Upper lobe of left lung (tissue), 6 donors: ENCODE results near the gene AGAP1. TPM values are rescaled to one million over a fixed set of nuclear protein-coding genes. Genes with fewer than 3 reads are reported as not detected.

Experiments
- ATAC-seq, 2 donors: fragments of 200-7000 bp; cut with Tn5 transposase; one replicate each; pipeline ENCODE4 v1.9.1; 2022; ENCODE audit warnings: mild to moderate bottlenecking in 2 of 2, moderate library complexity in 2 of 2; ENCODE audit not compliant: low FRiP score in 2 of 2
- DNase-seq, 2 donors: peaks; one replicate each; pipeline ENCODE4 v3.0.0-alpha.2; 2019 to 2020
- H3K27ac ChIP-seq, 4 donors: fragments of 200-600 bp; sonication (generic); one replicate each; pipeline ENCODE4 v1.5.1; 2016 to 2019
- H3K27me3 ChIP-seq, 4 donors: fragments of 200-600 bp; sonication (generic); one replicate each; pipeline ENCODE4 v1.5.1; 2017 to 2019
- H3K36me3 ChIP-seq, 4 donors: fragments of 200-600 bp; sonication (generic); one replicate each; pipeline ENCODE4 v1.5.1; 2016 to 2019
- H3K4me1 ChIP-seq, 4 donors: fragments of 200-600 bp; sonication (generic); one replicate each; pipeline ENCODE4 v1.5.1; 2018 to 2019
- H3K4me3 ChIP-seq, 4 donors: fragments of 200-600 bp; sonication (generic); one replicate each; pipeline ENCODE4 v1.5.1; 2017 to 2019; ENCODE audit warnings: mild to moderate bottlenecking in 2 of 4, moderate library complexity in 1 of 4
- H3K9me3 ChIP-seq, 4 donors: fragments of 200-600 bp; sonication (generic); one replicate each; pipeline ENCODE4 v1.5.1; 2018 to 2019
- CTCF ChIP-seq, 6 experiments: fragments of 450-650 bp in 4 of 6; fragments of 200-600 bp in 2 of 6; sonication (generic) in 2 of 6; IDR thresholded peaks; one replicate each; pipeline ENCODE4 v1.5.1; 2016 to 2019; ENCODE audit warnings: antibody characterized with exemption in 6 of 6
- EP300 ChIP-seq, 4 donors: sonication (generic); formaldehyde crosslinking; IDR thresholded peaks; one replicate each; pipeline ENCODE4 v1.5.1; 2017; ENCODE audit warnings: antibody characterized with exemption in 4 of 4, control low read depth in 2 of 4
- POLR2A ChIP-seq, 4 donors: fragments of 450-650 bp; IDR thresholded peaks; one replicate each; pipeline ENCODE4 v1.5.1; 2016 to 2017; ENCODE audit warnings: antibody characterized with exemption in 4 of 4, mild to moderate bottlenecking in 2 of 4
- POLR2AphosphoS5 ChIP-seq, 2 donors: sonication (generic); formaldehyde crosslinking; IDR thresholded peaks; one replicate each; pipeline ENCODE4 v1.5.1; 2017; ENCODE audit warnings: antibody characterized with exemption in 2 of 2
- WGBS, 2 donors: methylation state at CpG; one replicate each; pipeline ENCODE4 v1.1.5; 2017 to 2018; 5-methylcytosine and 5-hydroxymethylcytosine counted together
- total RNA-seq, 6 donors: library from RNA; depleted of rRNA in 4 of 6; stranded (reverse); fragments of >200 nt in 4 of 6; gene quantifications; one replicate each; pipeline versions ENCODE4 v1.1.0 to v1.2.1, GENCODE V29; 2016 to 2021
- donor health status: DM: no; HTN: no; CAD: no; lungs with moderate emphysema.
- donor health status: DM: no; HTN: yes; CAD: no; lungs with severe emphysema.

The AGAP1 gene
- total RNA-seq, 6 donors from 2014 or later, result 25.5 to 45.1 (median 30.7) TPM

GRCh38 chr2:236080412-236080811 is 586.6 kb downstream of the AGAP1 start:
- ATAC-seq, result no peak

GRCh38 chr2:236081171-236081570 is 587.3 kb downstream of the AGAP1 start:
- peaks cover 0 to 6% (median under 1%) of the 10 kb centered on the region in 4 donors for H3K4me1 ChIP-seq
- no peak overlapping the region for H3K27ac ChIP-seq
- ATAC-seq (no peak), DNase-seq (no peak)
- no peaks in the 10 kb centered on the region for H3K9me3 ChIP-seq
- TF ChIP-seq EP300 (IDR thresholded peaks at IDR 0.05) (no peak), POLR2AphosphoS5 (IDR thresholded peaks at IDR 0.05) (no peak), CTCF (IDR thresholded peaks at IDR 0.05) (no peak)
- no peak overlapping the region for H3K4me3 ChIP-seq
- 92 to 93% methylated on average over 11 of the region's 11 CpGs for WGBS, 2 donors
- H3K27me3 ChIP-seq, result no peaks in the 10 kb centered on the region
- no peaks in the 10 kb centered on the region for H3K36me3 ChIP-seq

More at GRCh38 chr2:236080412-236080811, 586.6 kb downstream of the AGAP1 start:
- no peaks in the 10 kb centered on the region for H3K36me3 ChIP-seq
- no peaks in the 10 kb centered on the region for H3K9me3 ChIP-seq
- peaks cover 0 to under 1% (median 0%) of the 10 kb centered on the region in 4 donors for H3K4me1 ChIP-seq
- TF ChIP-seq POLR2A (IDR thresholded peaks at IDR 0.05) (no peak), POLR2AphosphoS5 (IDR thresholded peaks at IDR 0.05) (no peak), CTCF (IDR thresholded peaks at IDR 0.05) (no peak), EP300 (IDR thresholded peaks at IDR 0.05) (no peak)
- no peak overlapping the region for H3K27ac ChIP-seq
- no peaks in the 10 kb centered on the region for H3K27me3 ChIP-seq
- DNase-seq, result no peak
- 86 to 89% methylated on average over 3 of the region's 3 CpGs for WGBS, 2 donors
- no peak overlapping the region for H3K4me3 ChIP-seq

GRCh38 chr2:236082061-236082460 is 588.2 kb downstream of the AGAP1 start:
- no peaks in the 10 kb centered on the region for H3K9me3 ChIP-seq
- TF ChIP-seq EP300 (IDR thresholded peaks at IDR 0.05), result no peak
- no peak for TF ChIP-seq CTCF (IDR thresholded peaks at IDR 0.05)
- no peak for TF ChIP-seq POLR2AphosphoS5 (IDR thresholded peaks at IDR 0.05)
- TF ChIP-seq POLR2A (IDR thresholded peaks at IDR 0.05), result no peak
- ATAC-seq, result no peak
- no peaks in the 10 kb centered on the region for H3K36me3 ChIP-seq
- no peaks in the 10 kb centered on the region for H3K27me3 ChIP-seq
- H3K4me1 ChIP-seq, result peaks cover 0 to 7% (median 5%) of the 10 kb centered on the region in 4 donors
- no peak for DNase-seq
- no peak overlapping the region for H3K27ac ChIP-seq
- 73 to 78% methylated on average over 8 of the region's 8 CpGs for WGBS, 2 donors
- no peak overlapping the region for H3K4me3 ChIP-seq

GRCh38 chr2:236083934-236084333 is 590.1 kb downstream of the AGAP1 start:
- Histone ChIP-seq H3K27me3 (no peaks in the 10 kb centered on the region), H3K4me3 (no peak overlapping the region), H3K9me3 (no peaks in the 10 kb centered on the region), H3K27ac (no peak overlapping the region), H3K36me3 (no peaks in the 10 kb centered on the region), H3K4me1 (peaks cover 0 to 7% (median 5%) of the 10 kb centered on the region in 4 donors)
- WGBS, 2 donors, result 63 to 68% methylated on average over 4 to 8 of the region's 8 CpGs
- DNase-seq (no peak), ATAC-seq (no peak)
- no peak for TF ChIP-seq CTCF (IDR thresholded peaks at IDR 0.05)
- TF ChIP-seq EP300 (IDR thresholded peaks at IDR 0.05), result no peak
- no peak for TF ChIP-seq POLR2A (IDR thresholded peaks at IDR 0.05)
- no peak for TF ChIP-seq POLR2AphosphoS5 (IDR thresholded peaks at IDR 0.05)

GRCh38 chr2:236085211-236085610 is 591.4 kb downstream of the AGAP1 start:
- 77 to 100% methylated on average over 2 of the region's 2 CpGs for WGBS, 2 donors
- DNase-seq (no peak), ATAC-seq (no peak)
- H3K4me1 ChIP-seq, result peaks cover 0 to 7% (median 5%) of the 10 kb centered on the region in 4 donors
- no peaks in the 10 kb centered on the region for H3K27me3 ChIP-seq
- H3K36me3 ChIP-seq, result no peaks in the 10 kb centered on the region
- no peaks in the 10 kb centered on the region for H3K9me3 ChIP-seq
- TF ChIP-seq POLR2AphosphoS5 (IDR thresholded peaks at IDR 0.05) (no peak), EP300 (IDR thresholded peaks at IDR 0.05) (no peak), CTCF (IDR thresholded peaks at IDR 0.05) (no peak), POLR2A (IDR thresholded peaks at IDR 0.05) (no peak)
- H3K27ac ChIP-seq, result no peak overlapping the region
- no peak overlapping the region for H3K4me3 ChIP-seq
